SU-DHL-6 (cell line): Measurements from ENCODE around the gene BRD1.

Experiments used
- H2AFZ ChIP-seq: fragments of 200-600 bp; sonication (generic); 2 replicates; pipeline ENCODE4 v1.6.1; 2014; ENCODE audit warnings: low read depth, mild to moderate bottlenecking, moderate library complexity, mixed read lengths, antibody characterized with exemption, low read length; ENCODE audit not compliant: severe bottlenecking
- H3F3A ChIP-seq: fragments of 200-600 bp; shearing (Covaris generic); 2 replicates; pipeline ENCODE4 v1.6.0; 2016; ENCODE audit warnings: antibody characterized with exemption, mild to moderate bottlenecking; ENCODE audit not compliant: insufficient read depth
- H3K27ac ChIP-seq: fragments of 200-600 bp; sonication (generic); 2 replicates; pipeline ENCODE4 v1.5.1; 2016; ENCODE audit warnings: low read depth, mild to moderate bottlenecking, low read length, moderate library complexity, mixed read lengths
- H3K27me3 ChIP-seq: fragments of 200-600 bp; sonication (generic), shearing (Covaris generic); 2 replicates; pipeline ENCODE4 v1.6.0; 2014; ENCODE audit warnings: mild to moderate bottlenecking, low read length
- H3K36me3 ChIP-seq: fragments of 200-600 bp; sonication (generic); 2 replicates; pipeline ENCODE4 v1.6.1; 2014; ENCODE audit warnings: mild to moderate bottlenecking, low read length, mixed read lengths
- H3K4me2 ChIP-seq: fragments of 300-600, 200-600 bp; shearing (Covaris generic), sonication (generic); 2 replicates; pipeline ENCODE4 v1.6.0; 2014; ENCODE audit warnings: low read length, low read depth, mild to moderate bottlenecking; ENCODE audit not compliant: poor library complexity, severe bottlenecking
- H3K4me3 ChIP-seq: fragments of 200-600 bp; sonication (generic); 2 replicates; pipeline ENCODE4 v1.5.1; 2014; ENCODE audit warnings: antibody characterized with exemption, low read length, mild to moderate bottlenecking, mixed read lengths; ENCODE audit not compliant: insufficient read depth, poor library complexity, severe bottlenecking
- H3K79me2 ChIP-seq: fragments of 200-600 bp; sonication (generic); 2 replicates; pipeline ENCODE4 v1.6.1; 2014; ENCODE audit warnings: mild to moderate bottlenecking, low read length, moderate library complexity; ENCODE audit not compliant: insufficient read depth
- H3K9ac ChIP-seq: fragments of 200-600 bp; sonication (generic); 2 replicates; pipeline ENCODE4 v1.7.0; 2014; ENCODE audit warnings: mild to moderate bottlenecking, low read length
- H3K9me2 ChIP-seq: fragments of 200-600 bp; sonication (generic); replicated peaks from 2 replicates; pipeline ENCODE4 v1.6.1; 2014; ENCODE audit warnings: low read length; ENCODE audit not compliant: insufficient read depth
- H3K9me3 ChIP-seq: fragments of 200-600 bp; sonication (generic); 2 replicates; pipeline ENCODE4 v1.6.1; 2014; ENCODE audit warnings: low read length, mixed read lengths; ENCODE audit not compliant: insufficient read depth
- H4K20me1 ChIP-seq: fragments of 200-600 bp; sonication (generic); 2 replicates; pipeline ENCODE4 v1.6.1; 2014; ENCODE audit warnings: low read depth, mild to moderate bottlenecking, antibody characterized with exemption, low read length, moderate library complexity, mixed read lengths
- CTCF ChIP-seq: fragments of 200-600 bp; sonication (generic); IDR thresholded peaks from one replicate; pipeline ENCODE4 v1.5.1; 2017; ENCODE audit warnings: antibody characterized with exemption, mild to moderate bottlenecking, low read length, moderate library complexity; ENCODE audit not compliant: insufficient read depth, poor library complexity, severe bottlenecking
- EZH2phosphoT487 ChIP-seq: fragments of 200-600 bp; sonication (generic), shearing (Covaris generic); conservative IDR thresholded peaks from 2 replicates; pipeline ENCODE4 v1.6.1; 2018; ENCODE audit warnings: mild to moderate bottlenecking, antibody characterized with exemption, low read length, moderate library complexity, mixed read lengths

Gene BRD1

GRCh38 chr22:49780698-49781288 is 46.9 kb downstream of the BRD1 start:
- Histone ChIP-seq H4K20me1 (no peaks in the 10 kb centered on the region), H3K36me3 (no peaks in the 10 kb centered on the region), H3K27ac (no peak overlapping the region), H3F3A (no peaks in the 10 kb centered on the region), H3K27me3 (no peaks in the 10 kb centered on the region), H3K4me2 (no peak overlapping the region), H2AFZ (no peak overlapping the region), H3K79me2 (peaks cover 9% of the 10 kb centered on the region; the same call in 1 of the 2 replicates), H3K9me3 (no peaks in the 10 kb centered on the region), H3K9ac (no peak overlapping the region), H3K4me3 (no peak overlapping the region), H3K9me2 (no peaks in the 10 kb centered on the region)
- no peak for TF ChIP-seq EZH2phosphoT487
- TF ChIP-seq CTCF = no peak

- H3K4me2 ChIP-seq = no peak overlapping the region
- no peak overlapping the region for H3K9ac ChIP-seq
- TF ChIP-seq CTCF = no peak
- TF ChIP-seq EZH2phosphoT487 = no peak
- H3K79me2 ChIP-seq = peaks cover 9% of the 10 kb centered on the region; the same call in 1 of the 2 replicates
- H3K9me2 ChIP-seq = no peaks in the 10 kb centered on the region
- no peak overlapping the region for H3K4me3 ChIP-seq
- H3K27me3 ChIP-seq = no peaks in the 10 kb centered on the region
- no peak overlapping the region for H3K27ac ChIP-seq
- no peaks in the 10 kb centered on the region for H3K9me3 ChIP-seq
- no peaks in the 10 kb centered on the region for H4K20me1 ChIP-seq
- H3K36me3 ChIP-seq = no peaks in the 10 kb centered on the region
- no peak overlapping the region for H2AFZ ChIP-seq
- no peaks in the 10 kb centered on the region for H3F3A ChIP-seq
Observed at GRCh38 chr22:49779853-49780697, 47.6 kb downstream of the BRD1 start.

GRCh38 chr22:49779211-49779610 is 48.5 kb downstream of the BRD1 start:
- Histone ChIP-seq H3K4me2 (no peak overlapping the region), H3K36me3 (no peaks in the 10 kb centered on the region), H3F3A (no peaks in the 10 kb centered on the region), H3K79me2 (peaks cover 9% of the 10 kb centered on the region; the same call in 1 of the 2 replicates), H3K9me2 (no peaks in the 10 kb centered on the region), H3K27me3 (no peaks in the 10 kb centered on the region), H3K9me3 (no peaks in the 10 kb centered on the region), H3K27ac (no peak overlapping the region), H3K4me3 (no peak overlapping the region), H2AFZ (no peak overlapping the region), H4K20me1 (no peaks in the 10 kb centered on the region), H3K9ac (no peak overlapping the region)
- TF ChIP-seq CTCF = no peak
- TF ChIP-seq EZH2phosphoT487 = no peak
